Measurements from ENCODE around the gene GEMIN4. TPM values are rescaled to one million over a fixed set of nuclear protein-coding genes. Genes with fewer than 3 reads are reported as not detected.
"Not testable (repeated sequence)": the region's sequence is repeated elsewhere in the genome, so short reads cannot be mapped to it uniquely, and the experiment has no call there.

The GEMIN4 gene
- total RNA-seq, 2 donors from 2014 or later: 23.5 to 26.9 TPM

DNA sequence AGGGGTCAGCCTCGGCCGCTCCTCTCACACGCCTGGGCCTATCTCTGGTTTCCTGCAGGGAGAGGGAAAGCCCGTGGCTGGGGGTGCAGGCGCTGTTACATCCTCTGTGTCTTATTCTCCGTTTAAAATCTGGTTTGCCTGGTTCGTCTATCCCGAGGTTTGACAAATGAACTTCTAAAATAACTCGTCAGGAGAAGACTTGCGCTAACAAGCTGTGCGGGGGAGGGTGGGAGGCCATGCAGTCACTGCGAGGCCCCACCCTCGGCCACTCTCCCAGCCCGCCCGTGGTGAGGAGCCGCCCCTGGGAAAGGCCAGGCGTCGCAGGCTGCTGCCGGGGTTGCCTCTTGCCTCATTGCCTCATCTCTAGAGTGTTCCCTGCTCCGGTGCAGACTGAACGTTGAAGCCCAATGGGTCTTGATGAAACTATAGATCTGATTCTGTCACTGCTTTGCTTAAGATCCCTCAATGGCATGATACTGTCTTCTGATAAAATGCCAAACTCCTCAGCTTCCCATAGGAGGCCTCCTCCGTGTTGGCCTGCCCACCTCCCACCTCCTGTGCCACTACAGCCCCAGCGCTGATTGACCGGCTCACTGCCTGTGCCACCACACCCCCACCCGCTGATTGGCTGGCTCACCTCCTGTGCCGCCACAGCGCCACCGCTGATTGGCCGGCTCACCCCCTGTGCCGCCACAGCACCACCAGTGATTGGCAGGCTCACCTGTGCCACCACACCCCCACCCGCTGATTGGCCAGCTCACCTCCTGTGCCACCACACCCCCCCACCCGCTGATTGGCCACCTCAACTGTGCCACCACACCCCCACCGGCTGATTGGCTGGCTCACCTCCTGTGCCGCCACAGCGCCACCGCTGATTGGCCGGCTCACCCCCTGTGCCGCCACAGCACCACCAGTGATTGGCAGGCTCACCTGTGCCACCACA, 38.1 kb upstream of the GEMIN4 start:
- not testable (repeated sequence) for DNase-seq; H3K4me1 Mint-ChIP-seq (ENCODE audit: low read depth); H3K4me3 Mint-ChIP-seq; H3K9me3 Mint-ChIP-seq; ATAC-seq (replicated peaks in 1 of 2); H3K27ac Mint-ChIP-seq; H3K27me3 Mint-ChIP-seq (ENCODE audit: low read depth)
- peaks cover 6 to 12% of the 10 kb centered on the region in 2 donors for H3K36me3 Mint-ChIP-seq (ENCODE audit: insufficient read depth in 2 of 2)

DNA sequence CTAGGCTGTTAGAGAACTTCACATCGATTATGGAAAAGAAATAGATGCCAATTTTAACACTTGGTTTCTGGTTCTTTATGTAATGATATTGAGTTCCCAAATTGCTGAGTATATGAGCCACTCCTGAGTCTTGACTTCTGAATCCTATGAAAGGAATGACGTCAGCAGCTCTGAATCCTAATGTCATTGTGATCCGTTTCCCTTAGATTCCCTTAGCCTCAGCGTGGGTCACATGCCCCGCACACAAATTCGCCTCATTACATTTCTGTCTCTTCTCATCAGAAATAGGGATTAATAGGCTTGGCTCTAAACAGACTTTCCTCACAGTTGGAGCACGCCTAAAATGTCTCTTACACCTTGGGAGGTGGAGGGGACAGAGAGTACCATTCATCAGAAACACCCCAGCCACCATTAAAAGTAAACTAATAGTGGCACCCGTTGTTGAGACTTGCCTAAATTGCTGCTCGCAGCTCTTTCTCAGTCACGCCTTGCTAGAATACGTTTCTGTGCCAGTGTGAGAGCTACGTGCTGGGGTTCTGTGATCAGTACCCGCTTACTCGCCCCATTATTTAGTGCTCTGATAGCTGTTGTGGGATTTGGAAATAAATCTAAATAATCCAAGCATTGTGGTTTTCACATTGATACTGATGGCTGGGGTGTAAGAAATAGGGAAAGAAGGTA, 37.2 kb upstream of the GEMIN4 start:
- Mint-ChIP-seq H3K9me3 (no peaks in the 10 kb centered on the region), H3K4me3 (no peak overlapping the region), H3K36me3 (ENCODE audit: insufficient read depth in 2 of 2) (peaks cover 6 to 12% of the 10 kb centered on the region in 2 donors), H3K4me1 (ENCODE audit: low read depth) (peaks cover 8% of the 10 kb centered on the region), H3K27ac (no peak overlapping the region), H3K27me3 (ENCODE audit: low read depth) (no peaks in the 10 kb centered on the region)
- ATAC-seq (replicated peaks in 1 of 2): no peak
- no peak for DNase-seq

DNA sequence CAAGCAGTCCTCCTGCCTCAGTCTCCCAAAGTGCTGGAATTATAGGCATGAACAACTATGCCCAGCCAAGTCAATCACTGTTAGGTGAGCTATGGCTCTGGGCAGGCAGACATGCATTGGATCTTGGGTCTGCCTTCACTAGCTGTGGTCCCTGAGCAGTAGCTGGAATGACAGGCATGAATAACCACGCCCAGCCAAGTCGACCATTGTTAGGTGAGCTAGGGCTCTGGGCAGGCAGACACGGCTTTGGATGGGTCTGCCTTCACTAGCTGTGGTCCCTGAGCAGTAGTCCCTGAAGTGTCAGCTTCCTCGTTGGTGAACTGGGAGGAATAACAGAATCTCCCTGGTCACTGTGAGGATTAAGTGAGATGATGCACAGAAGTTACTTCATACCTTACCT, 36.5 kb upstream of the GEMIN4 start:
- H3K36me3 Mint-ChIP-seq (ENCODE audit: insufficient read depth in 2 of 2): peaks cover 6 to 12% of the 10 kb centered on the region in 2 donors
- no peaks in the 10 kb centered on the region for H3K27me3 Mint-ChIP-seq (ENCODE audit: low read depth)
- H3K4me1 Mint-ChIP-seq (ENCODE audit: low read depth): peaks cover 15% of the 10 kb centered on the region
- DNase-seq (no peak), ATAC-seq (replicated peaks in 1 of 2) (no peak)
- no peaks in the 10 kb centered on the region for H3K9me3 Mint-ChIP-seq
- no peak overlapping the region for H3K4me3 Mint-ChIP-seq
- H3K27ac Mint-ChIP-seq: no peak overlapping the region

DNA sequence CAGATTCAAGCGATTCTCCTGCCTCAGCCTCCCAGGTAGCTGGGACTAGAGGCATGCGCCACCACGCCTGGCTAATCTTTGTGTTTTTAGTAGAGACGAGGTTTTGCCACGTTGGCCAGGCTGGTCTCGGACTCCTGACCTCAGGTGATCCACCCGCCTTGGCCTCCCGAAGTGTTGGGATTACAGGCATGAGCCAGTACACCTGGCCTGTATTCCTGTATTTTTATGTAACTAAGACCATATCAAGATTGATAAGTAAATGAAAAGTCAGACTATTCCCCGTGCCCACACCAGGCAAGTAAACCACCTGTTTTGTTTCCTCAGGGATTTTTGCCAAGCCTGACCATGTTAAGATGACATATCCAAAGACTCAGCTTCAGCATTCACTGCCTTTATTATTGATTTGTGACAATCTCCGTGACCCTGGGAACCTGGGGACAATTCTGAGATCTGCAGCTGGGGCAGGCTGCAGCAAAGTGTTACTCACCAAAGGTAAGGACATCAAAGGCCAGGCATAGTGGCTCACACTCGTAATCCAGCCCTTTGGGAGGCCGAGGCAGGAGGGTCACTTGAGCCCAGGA, 35.7 kb upstream of the GEMIN4 start:
- no peak overlapping the region for H3K27ac Mint-ChIP-seq
- DNase-seq: no peak
- H3K36me3 Mint-ChIP-seq (ENCODE audit: insufficient read depth in 2 of 2): peaks cover 6 to 12% of the 10 kb centered on the region in 2 donors
- no peaks in the 10 kb centered on the region for H3K9me3 Mint-ChIP-seq
- peaks cover 24% of the 10 kb centered on the region for H3K4me1 Mint-ChIP-seq (ENCODE audit: low read depth)
- H3K4me3 Mint-ChIP-seq: no peak overlapping the region
- ATAC-seq (replicated peaks in 1 of 2): no peak
- no peaks in the 10 kb centered on the region for H3K27me3 Mint-ChIP-seq (ENCODE audit: low read depth)

DNA sequence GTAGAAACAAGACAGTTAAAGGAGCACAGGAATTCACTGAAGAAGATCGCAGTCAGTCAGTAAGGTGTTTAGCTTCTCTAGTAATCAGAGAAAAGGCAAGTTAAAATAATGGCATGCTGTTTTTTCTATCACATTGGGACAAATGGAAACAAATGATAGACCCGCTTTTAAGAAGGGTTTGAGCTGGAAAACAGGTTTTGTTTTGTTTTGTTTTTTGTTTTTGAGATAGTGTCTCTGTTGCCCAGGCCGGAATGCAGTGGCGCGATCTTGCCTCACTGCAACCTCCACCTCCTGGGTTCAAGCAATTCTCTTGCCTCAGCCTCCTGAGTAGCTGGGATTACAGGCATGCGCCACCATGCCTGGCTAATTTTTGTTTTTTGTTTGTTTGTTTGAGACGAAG, 33.8 kb upstream of the GEMIN4 start:
- H3K9me3 Mint-ChIP-seq; H3K27ac Mint-ChIP-seq; H3K4me3 Mint-ChIP-seq; ATAC-seq (replicated peaks in 1 of 2); DNase-seq; H3K27me3 Mint-ChIP-seq (ENCODE audit: low read depth): not testable (repeated sequence)
- peaks cover 9 to 11% of the 10 kb centered on the region in 2 donors for H3K36me3 Mint-ChIP-seq (ENCODE audit: insufficient read depth in 2 of 2)
- peaks cover 32% of the 10 kb centered on the region for H3K4me1 Mint-ChIP-seq (ENCODE audit: low read depth)

DNA sequence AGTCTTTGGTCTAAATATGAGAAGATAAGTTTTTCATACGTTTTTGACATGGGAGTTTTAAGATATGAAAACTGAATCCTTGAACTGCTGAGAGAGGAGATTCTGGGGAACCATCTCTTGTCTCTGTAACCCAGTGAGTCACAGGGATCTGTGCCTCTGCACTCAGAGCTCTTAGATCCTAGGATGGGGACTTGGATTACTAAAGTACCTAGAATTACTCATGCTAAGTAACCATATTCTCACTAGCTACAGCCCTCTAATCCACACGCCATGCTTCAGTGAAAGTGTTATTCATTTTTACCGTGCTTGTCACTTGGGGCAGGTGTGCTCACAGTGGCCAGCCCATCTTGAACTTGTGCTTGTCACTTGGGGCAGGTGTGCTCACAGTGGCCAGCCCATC, 32.1 kb upstream of the GEMIN4 start:
- peak overlapping the region; percentile 97 to 98 for H3K4me3 Mint-ChIP-seq
- peaks cover 2 to 9% of the 10 kb centered on the region in 2 donors for H3K36me3 Mint-ChIP-seq (ENCODE audit: insufficient read depth in 2 of 2)
- H3K27ac Mint-ChIP-seq: peak overlapping the region; percentile 91
- H3K27me3 Mint-ChIP-seq (ENCODE audit: low read depth): no peaks in the 10 kb centered on the region
- H3K4me1 Mint-ChIP-seq (ENCODE audit: low read depth): peaks cover 39% of the 10 kb centered on the region
- DNase-seq (peak in 1 of 2 donors; percentile 10), ATAC-seq (replicated peaks in 1 of 2) (peak; percentile 42 to 47)
- H3K9me3 Mint-ChIP-seq: no peaks in the 10 kb centered on the region

DNA sequence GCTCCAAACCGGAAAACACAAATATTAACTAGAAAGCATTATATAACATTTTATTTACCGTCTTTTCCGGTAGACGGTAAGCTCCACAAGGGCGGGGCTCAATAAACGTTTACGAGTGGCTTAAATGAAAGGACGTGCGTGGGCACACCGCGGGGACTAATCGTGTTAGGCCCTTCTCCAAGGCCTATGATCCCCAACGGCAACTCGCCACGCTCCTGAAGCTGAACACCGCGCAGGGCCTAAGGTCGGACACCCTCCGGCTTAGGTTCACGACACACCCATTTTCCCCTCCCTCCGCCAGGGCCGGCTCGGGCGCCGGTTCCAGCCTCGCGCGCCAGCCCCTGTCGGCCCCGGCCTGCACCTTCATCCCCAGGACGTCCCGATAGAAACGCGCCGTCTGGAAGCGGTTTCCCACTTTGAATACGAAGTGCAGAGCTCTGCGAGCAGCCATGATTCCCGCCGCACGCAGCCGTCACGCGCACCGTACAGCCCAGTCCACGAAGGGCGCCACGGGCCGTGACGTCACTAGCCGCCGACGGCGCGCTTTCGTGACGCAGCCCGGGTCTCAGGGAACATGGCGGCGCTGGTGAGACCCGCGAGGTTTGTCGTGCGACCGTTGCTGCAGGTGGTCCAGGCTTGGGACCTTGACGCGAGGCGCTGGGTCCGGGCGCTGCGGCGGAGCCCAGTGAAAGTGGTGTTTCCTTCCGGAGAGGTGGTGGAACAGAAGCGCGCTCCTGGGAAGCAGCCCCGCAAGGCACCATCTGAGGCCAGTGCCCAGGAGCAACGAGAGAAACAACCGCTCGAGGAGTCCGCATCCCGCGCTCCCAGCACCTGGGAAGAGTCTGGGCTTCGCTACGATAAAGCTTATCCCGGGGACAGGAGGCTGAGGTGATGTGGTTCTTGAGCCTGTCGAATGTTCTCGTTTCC, 30.0 kb upstream of the GEMIN4 start, which contains the start of the genes GLOD4 and MRM3:
TSS of gene GLOD4 (minus strand) at position 476 of the 927 bp plus-strand sequence. CDS start at position 451, 25 bp downstream.
TSS of gene MRM3 (plus strand) at position 549 of the 927 bp plus-strand sequence. CDS start at position 575, 26 bp downstream.
- DNase-seq (peak; percentile 94 to 97), ATAC-seq (replicated peaks in 1 of 2) (peak; percentile 96)
- Mint-ChIP-seq H3K4me1 (ENCODE audit: low read depth) (peaks cover 39% of the 10 kb centered on the region), H3K27me3 (ENCODE audit: low read depth) (no peaks in the 10 kb centered on the region), H3K36me3 (ENCODE audit: insufficient read depth in 2 of 2) (peaks cover 0 to 11% of the 10 kb centered on the region in 2 donors), H3K27ac (peak within 1 kb of the TSS; percentile 94), H3K9me3 (no peaks in the 10 kb centered on the region), H3K4me3 (peak within 1 kb of the TSS; percentile 97 to 98)

DNA sequence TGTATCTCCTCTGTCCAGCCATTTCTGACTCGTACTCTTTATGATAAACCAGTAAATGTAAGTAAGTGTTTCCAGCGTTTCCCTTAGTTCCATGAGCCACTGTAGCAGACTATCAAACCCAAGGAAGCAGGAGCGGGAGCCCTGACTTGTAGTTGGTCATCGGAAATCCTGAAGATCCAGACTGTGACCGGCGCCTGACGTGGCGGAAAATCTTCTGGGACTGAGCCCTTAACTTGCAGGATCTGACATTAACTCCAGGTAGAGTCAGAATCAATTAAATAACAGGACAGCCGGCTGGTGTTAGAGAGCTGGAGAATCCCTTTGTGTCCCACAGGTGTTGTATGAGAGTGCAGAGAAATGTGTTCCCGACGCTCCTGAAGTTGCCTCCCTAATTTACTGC, 26.0 kb upstream of the GEMIN4 start:
- Mint-ChIP-seq H3K36me3 (ENCODE audit: insufficient read depth in 2 of 2) (peaks cover 8 to 27% of the 10 kb centered on the region in 2 donors), H3K9me3 (no peaks in the 10 kb centered on the region), H3K4me3 (no peak overlapping the region)

DNA sequence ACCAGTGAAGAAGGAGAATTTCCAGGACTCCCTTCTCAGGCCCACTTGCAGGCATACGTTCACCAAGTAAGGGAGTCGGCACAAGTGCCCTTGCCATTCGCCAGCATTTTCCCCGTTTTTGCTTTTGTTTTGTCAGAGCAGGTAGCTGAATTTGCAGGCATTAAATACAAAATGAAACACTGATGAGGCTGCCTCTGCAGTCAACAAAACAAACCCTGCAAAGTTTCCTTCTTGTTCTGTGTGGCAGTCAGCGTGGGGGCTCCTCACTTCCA, 22.2 kb upstream of the GEMIN4 start:
- DNase-seq: no peak
- peaks cover 8 to 36% of the 10 kb centered on the region in 2 donors for H3K36me3 Mint-ChIP-seq (ENCODE audit: insufficient read depth in 2 of 2)
- no peaks in the 10 kb centered on the region for H3K9me3 Mint-ChIP-seq
- no peak for ATAC-seq (replicated peaks in 1 of 2)
- no peaks in the 10 kb centered on the region for H3K27me3 Mint-ChIP-seq (ENCODE audit: low read depth)
- peak overlapping the region; percentile 77 for H3K27ac Mint-ChIP-seq
- H3K4me1 Mint-ChIP-seq (ENCODE audit: low read depth): peaks cover 25% of the 10 kb centered on the region
- peak overlapping the region; percentile 55 to 78 for H3K4me3 Mint-ChIP-seq

More for the DNA sequence above, 26.0 kb upstream of the GEMIN4 start:
- DNase-seq (no peak), ATAC-seq (replicated peaks in 1 of 2) (no peak)
- no peaks in the 10 kb centered on the region for H3K27me3 Mint-ChIP-seq (ENCODE audit: low read depth)
- no peak overlapping the region for H3K27ac Mint-ChIP-seq
- H3K4me1 Mint-ChIP-seq (ENCODE audit: low read depth): peaks cover 42% of the 10 kb centered on the region

DNA sequence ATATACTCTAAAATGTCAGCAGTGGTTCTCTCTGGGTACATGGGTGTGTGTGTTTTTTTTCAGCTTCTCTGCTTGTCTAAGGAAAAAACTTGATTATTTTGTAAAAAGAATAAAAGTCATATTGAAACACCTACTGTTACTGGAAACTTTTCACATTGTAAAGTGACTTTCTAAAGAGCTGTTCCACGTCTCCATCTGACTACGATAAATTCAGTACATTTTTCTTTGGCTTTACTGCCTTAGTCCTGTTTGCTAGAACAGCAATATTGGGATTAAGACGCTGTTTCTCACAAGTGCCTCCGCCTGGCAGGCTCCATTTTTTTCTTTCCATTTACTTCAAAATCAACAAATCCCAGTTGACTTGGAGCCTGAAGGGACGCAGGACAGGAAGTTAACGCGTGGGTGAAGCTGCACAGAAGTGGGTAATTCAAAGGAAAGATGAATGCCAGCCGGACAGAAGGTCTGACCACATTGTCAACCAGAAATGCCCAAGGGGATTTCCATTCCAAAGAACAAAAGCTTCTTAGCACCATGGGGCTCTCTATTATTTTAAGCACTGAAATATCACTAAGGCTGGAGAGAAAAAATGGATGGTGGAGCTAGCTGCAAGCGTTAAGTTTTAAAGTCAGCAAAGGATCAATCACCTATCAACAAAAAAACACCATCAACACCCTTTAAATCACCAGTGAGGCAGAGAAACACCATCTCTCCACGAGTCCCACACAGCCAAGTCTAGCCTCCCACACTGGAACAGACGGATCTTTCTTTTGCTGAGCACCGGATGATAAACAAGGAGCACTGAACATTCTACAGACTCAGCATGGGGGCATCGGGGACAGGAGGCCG, 21.6 kb upstream of the GEMIN4 start:
- no peaks in the 10 kb centered on the region for H3K27me3 Mint-ChIP-seq (ENCODE audit: low read depth)
- H3K4me3 Mint-ChIP-seq: peak overlapping the region; percentile 55 to 78
- no peak for DNase-seq
- H3K36me3 Mint-ChIP-seq (ENCODE audit: insufficient read depth in 2 of 2): peaks cover 9 to 40% of the 10 kb centered on the region in 2 donors
- peak overlapping the region; percentile 77 for H3K27ac Mint-ChIP-seq
- H3K4me1 Mint-ChIP-seq (ENCODE audit: low read depth): peaks cover 25% of the 10 kb centered on the region
- peak; percentile 11 to 44 for ATAC-seq (replicated peaks in 1 of 2)
- H3K9me3 Mint-ChIP-seq: no peaks in the 10 kb centered on the region

DNA sequence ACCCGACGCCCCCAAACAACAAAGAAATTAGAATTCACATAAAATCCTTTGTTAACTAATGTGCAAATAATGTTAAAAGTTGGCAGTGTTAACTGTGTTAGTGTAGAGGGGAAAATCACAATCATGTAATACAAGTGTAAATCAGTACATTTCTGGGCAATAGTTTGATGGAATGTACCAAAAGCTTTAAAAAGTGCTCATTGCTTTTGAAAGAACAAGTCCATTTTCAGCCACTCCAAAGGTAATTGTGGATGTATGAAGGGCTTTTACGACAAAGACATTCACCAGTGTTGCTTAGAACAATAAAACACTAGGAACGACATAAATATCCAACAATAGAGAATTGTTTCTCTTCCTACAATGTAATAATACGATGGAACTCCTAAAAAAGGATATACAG, 21.0 kb upstream of the GEMIN4 start:
- H3K36me3 Mint-ChIP-seq (ENCODE audit: insufficient read depth in 2 of 2): peaks cover 9 to 37% of the 10 kb centered on the region in 2 donors
- H3K27me3 Mint-ChIP-seq (ENCODE audit: low read depth): no peaks in the 10 kb centered on the region
- H3K9me3 Mint-ChIP-seq: no peaks in the 10 kb centered on the region
- ATAC-seq (replicated peaks in 1 of 2) (no peak), DNase-seq (no peak)
- H3K4me1 Mint-ChIP-seq (ENCODE audit: low read depth): peaks cover 25% of the 10 kb centered on the region
- peak overlapping the region; percentile 77 for H3K27ac Mint-ChIP-seq
- no peak overlapping the region for H3K4me3 Mint-ChIP-seq

All from activated T-cell treated with anti-CD3 and anti-CD28 coated beads, Interleukin-2, amount 50 U/mL, for 72 hours (primary cell).